ENCODE data around the gene IQCM.

DNA sequence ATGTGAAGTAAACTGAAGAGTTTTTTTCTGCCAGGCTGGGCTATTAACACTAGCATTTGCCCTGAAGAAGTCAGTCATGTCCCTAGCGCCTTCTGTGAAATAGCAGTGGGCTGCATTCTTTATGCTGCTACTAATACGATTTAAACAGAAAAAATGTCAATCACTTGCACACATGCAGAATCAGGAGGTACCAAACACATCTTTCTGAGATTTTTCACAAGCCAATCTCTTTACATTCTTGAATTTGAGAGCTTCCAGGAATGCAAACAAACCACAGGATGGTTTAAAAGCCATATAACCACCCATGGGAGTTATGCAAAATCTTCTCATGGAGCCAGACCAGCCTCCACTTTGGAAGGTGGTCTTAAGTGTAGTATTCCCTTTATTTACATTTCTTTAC, 220.1 kb downstream of the IQCM start:
- TF ChIP-seq POLR2A (IDR thresholded peaks at IDR 0.05; ENCODE audit: low read depth, low read length) = no peak
- TF ChIP-seq POLR2AphosphoS5 (IDR thresholded peaks at IDR 0.05; ENCODE audit: low read depth, low read length) = no peak
- TF ChIP-seq TAF1 (IDR thresholded peaks at IDR 0.05; ENCODE audit: borderline replicate concordance, low read depth, low read length) = no peak
